Smooth muscle cell of the brain vasculature (primary cell): Measurements from ENCODE around the gene NEDD9.

Source experiments
- DNase-seq: peaks from one replicate; pipeline ENCODE4 v3.0.0-alpha.2; 2012; ENCODE audit warnings: low read depth, low spot score

Gene NEDD9

DNA sequence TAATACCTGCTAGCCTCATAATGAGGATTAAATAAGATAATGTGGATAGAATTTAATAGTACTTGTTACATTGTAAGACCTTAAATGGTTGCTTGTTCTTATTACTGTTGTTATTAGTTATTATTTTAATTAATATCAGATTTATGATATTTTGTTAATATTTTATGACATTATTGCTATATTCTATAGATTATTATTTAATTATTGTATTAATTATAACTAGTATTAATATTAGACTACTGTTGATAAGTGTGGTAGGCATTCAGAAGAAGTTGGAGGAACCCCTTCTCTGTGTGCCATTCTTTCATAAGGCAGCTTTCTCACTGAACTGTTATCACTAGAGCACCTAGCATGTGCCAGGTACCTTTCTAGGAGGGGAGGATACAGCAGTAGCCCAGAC is 2.6 kb upstream of the NEDD9 start:
- no peak for DNase-seq

DNA sequence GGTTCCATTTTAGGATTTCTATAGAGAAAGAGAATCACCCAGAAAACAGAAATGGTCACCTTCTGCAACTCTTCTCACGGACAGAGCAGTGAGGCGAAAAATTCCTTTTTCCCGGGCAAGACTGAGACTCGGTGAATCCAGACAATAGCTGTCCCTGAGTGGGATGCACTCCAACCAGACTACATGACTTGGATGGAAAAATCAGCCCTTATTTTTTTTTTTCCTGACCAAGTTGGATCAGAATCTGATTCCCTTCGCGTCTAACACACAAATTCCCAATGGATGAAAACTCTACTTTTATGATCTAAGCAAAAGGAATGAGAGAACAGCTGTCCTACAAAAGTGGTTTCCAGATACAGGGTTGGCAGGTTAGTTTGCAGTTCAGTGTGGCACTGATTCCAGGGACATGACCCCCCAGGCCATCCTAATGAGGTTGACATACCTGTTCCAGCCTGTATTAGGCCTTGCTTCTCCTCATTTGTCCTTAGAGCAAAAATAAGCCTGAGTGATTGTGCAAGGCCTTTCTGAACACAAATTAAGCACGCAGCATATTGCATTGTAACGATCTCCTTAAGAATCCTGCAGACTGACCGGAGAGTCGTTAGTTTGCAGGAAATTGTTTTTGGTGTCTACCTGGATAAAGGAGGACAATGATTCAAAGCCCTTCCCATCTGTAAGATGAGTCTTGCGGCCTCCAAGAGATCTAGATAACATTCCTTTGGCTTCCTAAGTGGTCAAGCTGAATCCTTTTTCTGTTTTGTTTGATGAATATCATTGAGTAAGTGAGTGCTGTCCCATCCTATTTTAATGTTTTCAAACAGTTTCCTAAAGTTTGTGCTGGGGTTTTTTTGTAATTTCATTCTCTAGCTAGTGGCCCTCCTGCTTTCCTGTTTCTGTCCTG is 1.5 kb upstream of the NEDD9 start:
- no peak for DNase-seq

DNA sequence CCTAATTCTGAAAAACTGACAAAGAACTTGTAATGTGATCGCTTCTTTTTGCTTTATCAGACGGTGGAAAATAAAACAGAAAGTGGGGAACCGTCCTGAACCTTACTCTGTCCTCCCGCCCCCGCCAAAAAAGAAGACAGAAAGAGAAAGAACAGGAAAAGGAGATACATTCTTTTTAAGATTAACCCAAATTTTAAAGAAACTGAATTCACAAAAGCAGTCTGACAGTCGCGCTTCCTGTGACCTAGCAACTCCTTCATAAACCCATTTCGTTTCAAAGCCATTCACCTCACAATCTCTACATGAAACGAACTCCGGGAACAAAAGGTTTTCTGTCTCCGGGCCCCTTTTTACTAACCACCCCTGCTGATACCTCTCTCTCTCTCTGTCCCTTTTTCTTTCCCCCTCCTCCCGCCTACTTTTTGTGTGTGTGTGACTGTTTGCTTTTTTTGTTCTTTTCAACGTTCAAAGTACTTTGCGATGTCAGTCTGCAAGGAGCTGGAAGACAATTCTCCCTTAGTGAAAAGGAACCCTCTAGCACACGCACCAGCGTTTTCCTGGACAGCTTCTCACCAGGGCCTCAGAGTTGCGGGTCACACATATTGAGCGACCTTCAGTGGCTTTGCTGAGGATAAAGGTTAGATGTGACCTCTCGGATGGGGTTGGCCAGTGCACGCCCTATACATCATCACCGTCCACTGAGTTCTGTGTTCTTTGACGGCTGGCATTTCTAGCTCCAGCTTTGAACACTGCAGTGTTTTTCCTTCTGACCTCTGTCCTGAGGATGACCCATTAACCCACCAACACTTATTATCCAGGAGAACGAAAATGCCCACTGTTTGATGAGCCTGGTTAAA is 530 bp upstream of the NEDD9 start:
- no peak for DNase-seq

- no peak for DNase-seq
Measured at GRCh38 chr6:11231564-11232192, 790 bp downstream of the NEDD9 start.

- no peak for DNase-seq
Measured at GRCh38 chr6:11231108-11231463, 1.4 kb downstream of the NEDD9 start.

GRCh38 chr6:11230158-11231107 is 2.0 kb downstream of the NEDD9 start:
- no peak for DNase-seq

DNA sequence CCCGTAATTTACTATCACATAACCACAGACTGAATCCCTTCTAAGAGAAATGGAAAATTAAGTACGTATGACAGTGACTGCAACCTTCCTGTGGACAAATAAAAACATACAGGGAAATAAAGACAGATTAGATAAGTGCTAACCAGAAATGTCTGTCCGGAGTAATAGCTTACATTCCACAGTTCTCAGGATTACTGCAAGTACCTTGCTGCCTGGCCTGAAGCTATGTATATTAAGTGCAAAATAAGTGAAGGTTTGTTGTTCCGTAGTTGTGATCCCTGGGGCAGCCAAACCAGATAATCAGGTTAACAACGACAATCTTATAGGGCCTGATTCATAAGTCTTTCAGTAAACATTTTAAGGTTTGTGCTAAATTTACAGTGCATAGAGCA is 2.8 kb downstream of the NEDD9 start:
- DNase-seq: no peak

DNA sequence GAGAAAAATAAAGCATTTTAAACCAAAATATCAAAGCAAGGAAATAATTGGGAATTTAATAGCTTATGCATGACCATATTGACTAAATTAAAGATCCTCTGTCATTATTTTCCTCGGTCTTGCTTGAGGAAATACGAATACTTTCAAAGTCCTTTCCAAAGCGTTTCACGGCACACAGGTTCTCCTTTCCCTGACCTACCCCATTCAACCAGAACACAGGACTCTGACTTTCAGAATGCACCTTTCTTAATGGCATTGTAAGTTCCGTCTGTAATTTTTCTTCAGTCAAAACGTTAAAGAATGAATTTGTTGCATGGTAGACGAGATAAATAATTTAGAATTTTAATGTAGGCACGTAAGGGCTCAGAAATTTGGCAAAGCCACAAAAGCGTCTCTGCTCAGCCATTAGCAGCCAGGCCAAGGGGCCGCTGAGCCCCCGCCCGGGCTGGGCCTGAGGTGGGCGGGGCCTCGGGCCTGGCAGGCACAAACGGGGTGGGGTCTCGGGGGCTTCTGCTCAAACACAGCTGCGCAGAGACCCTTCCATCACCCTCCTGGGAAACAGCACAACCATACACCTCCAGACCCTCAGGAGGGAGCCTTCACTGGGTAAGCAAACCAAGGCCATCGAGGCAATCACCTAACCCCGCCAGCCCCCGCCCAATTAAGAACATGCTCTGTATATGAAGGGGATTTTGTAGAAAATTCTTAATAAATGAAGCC is 3.4 kb downstream of the NEDD9 start:
- DNase-seq: no peak

- no peak for DNase-seq
Measured at GRCh38 chr6:11227698-11228097, 4.8 kb downstream of the NEDD9 start.

- DNase-seq: no peak
Measured at GRCh38 chr6:11226005-11226404, 6.5 kb downstream of the NEDD9 start.

- no peak for DNase-seq
Measured at GRCh38 chr6:11224966-11225463, 7.5 kb downstream of the NEDD9 start.

- no peak for DNase-seq
Measured at GRCh38 chr6:11224252-11224965, 8.1 kb downstream of the NEDD9 start.

- DNase-seq: no peak
Measured at GRCh38 chr6:11223286-11223864, 9.1 kb downstream of the NEDD9 start.

DNA sequence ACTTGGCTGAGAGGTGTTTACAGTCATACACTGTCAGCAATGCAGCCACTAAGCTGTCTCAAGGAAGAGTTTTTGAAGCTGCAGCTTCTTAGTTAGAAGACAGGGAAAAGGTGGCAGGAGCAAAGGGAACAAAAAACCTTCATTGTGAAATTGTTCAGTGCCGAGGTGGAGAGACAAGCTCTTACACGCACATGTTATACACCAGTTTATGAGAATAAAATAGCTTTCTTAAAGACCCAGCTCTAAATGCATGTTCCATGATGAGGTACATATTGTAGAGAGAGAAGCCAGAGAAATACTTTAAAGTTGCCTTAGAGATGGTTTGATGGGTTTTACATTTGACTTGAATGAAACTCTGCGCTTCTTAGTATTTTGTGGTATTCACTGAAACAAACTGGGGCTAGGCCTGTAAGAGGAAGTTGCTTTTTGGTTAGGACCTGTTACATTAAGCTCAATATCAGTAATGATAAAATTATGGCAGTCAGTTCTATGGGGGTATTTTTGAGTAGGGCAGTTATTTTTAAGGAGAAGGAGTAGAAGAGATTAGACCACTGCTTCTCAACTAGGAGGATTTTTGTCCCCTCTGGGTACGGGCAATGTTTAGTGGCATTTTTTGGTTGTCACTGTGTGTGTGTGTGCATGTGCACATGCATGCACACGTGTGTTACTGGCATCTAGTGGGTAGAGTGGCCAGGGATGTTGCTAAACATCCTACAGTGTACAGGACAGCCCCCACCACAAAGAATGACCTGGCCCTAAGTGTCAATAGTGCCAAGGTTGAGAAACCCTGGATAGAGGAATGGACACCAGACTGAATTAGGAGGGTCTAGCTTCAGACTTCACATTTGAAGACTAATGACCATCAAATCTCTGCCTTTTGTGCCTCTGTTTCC is 9.8 kb downstream of the NEDD9 start:
- DNase-seq: no peak

DNA sequence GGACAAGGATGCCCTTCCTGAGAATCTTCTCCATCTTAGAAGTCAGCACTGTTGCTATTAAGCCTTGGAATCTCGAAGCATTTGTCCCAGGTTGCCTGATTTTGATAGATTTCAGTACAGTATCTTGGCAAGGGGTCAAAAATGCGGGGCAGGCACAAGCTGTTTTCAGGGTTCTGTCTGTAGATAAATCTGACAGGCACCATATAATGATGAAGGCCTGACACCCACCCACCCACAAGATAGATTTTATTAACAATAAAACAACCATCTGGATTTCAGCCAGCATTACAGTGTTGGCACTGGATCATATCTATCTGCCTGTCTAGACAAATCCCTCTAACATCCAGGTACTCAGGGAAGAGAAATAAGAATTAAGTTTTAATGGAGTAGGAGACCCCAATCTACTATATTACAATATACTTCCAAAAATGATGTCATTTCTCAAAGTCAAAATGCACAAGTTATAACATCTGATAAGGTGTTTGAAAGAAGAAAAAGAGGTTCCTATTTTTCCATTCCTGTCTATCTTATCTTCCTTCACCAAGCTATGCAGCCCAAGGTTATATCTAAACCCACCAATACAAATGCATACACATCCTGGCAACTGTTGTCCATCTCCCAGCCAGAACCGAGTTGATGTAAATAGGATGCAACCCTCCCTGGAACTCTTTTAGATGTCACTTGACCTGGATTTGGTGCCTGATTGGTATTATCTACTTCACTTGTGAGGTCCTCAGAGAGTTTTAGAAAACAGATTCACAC is 10.7 kb downstream of the NEDD9 start:
- DNase-seq: no peak

DNA sequence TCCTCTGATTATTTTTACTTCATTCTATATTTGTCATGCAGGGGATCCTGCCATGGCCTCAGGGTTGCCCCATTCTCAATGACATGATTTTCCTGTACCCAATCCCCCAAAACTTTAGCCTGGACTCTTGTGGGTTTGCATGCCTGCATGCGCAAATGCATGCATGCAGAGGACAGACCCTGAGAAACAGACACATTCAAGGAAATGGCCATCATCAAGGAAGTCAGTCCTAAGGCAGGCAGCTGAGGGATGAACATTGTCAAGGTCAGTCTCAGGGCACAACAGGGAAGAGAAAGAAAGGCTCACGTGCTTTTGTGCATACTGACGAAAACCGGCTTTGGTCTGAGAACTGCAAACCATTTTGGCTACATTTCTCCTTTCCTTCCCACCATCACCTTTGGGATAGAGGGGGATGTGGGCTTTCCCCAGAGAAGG is 13.1 kb downstream of the NEDD9 start:
- no peak for DNase-seq
